ENCODE results near the gene SND1.

SND1 gene

DNA sequence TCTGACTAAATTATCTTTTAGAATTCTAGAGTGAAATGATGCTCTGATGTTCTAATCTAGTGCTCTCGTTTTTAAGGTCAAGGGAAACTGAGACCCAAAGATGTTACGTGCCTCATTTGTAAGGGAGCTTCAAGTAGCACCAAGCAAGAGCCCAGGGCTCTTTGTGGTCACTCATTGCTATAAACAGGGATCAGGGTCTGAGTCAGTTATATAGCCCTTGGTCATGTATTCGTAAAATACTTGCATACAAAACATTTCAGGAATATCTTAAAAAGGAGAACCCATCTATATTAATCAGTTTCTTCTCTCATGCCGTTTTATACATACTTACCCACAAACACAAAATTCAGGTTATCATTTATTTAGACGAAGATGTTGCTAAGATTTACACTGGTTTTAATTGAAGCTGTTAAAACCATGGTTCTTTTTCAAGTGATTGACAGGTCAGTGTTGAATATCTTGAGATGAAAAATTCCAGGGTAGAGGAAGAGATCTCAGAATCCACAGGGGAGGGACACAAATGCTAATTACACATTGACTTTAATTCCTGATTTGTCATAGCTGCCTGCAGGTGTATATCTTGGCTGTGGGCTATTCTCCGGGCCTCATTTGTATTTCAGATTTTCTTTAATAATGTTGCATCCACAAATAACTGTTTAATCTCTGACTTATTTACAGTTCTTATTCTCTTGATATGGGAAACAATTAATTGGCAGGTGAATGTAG, 188.4 kb downstream of the SND1 start:
- no peak for DNase-seq

DNA sequence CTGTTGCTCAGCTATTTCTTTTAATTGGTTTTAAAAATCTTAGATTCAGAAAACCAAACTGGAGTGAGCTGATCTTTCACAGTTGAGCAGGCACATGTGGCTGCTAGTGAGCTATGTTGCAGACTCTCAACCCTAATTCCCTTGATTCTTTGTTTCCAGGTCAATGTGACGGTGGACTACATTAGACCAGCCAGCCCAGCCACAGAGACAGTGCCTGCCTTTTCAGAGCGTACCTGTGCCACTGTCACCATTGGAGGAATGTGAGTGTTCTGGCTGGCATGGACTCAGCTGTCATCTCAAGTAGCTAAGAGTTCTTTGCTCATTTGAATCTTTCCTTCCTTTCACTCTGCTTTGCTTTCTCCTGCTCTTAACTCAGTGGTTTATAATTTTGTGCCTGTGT, 192.2 kb downstream of the SND1 start:
- DNase-seq: no peak

DNA sequence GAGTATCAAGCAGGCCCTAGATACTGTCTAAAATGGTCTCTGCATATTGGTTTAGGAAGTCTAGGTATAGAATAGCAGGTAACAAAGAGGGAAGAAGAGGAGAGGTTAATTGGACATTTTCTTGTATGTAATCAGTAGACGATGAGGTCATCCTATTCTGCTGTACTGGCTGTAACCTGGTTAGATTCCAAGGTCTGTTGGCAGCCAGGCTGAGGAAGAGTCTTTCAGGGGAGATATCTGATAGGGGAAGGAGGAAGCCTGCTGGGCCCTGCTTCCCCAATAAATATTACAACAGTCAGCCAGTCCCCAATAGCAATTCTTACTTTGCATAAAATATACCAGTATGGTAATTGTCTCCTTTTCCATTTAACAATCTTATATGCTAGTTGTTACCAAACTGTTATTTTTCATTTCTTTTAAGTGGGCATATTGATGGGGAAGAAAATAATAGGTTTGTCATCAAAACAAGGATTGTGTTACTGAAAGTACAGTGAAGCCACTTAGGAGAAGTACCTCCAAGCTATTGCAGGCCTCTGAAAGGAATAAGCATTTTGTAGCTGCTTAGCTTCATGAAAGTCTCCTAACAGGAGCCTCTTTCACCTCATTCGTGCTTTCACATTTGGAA, 192.8 kb downstream of the SND1 start:
- no peak for DNase-seq

DNA sequence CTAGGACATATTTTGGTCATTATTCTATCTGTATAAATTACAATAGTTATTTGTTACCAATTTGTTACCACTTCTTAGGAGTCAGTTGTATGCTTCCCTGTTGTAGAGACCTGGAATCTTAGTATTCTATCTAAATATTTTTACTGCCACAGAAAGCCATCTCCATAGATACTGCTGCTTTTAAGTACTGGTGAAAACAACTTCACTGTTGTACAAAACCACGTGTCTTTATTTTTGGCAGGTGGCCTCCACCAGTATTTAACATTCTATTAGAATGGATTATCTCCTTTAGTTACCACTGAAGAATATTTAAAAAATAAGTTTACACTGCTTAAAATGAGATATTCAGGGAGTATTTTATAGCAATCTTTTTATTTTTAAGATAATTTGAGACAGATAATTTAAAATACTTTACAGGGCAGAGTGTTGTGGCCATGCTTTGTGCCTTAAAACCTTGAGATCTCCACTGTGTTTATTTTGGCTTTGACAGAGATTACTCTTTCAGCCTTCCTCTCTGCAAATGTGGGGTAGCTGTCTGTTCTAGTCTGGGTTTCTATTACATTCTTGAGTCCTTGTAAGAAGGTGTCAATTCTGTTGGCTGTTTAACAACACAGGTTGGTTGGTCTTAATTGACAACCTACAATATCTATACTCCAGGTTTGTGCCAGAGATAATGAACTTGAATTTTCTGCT, 193.7 kb downstream of the SND1 start:
- no peak for DNase-seq

DNA sequence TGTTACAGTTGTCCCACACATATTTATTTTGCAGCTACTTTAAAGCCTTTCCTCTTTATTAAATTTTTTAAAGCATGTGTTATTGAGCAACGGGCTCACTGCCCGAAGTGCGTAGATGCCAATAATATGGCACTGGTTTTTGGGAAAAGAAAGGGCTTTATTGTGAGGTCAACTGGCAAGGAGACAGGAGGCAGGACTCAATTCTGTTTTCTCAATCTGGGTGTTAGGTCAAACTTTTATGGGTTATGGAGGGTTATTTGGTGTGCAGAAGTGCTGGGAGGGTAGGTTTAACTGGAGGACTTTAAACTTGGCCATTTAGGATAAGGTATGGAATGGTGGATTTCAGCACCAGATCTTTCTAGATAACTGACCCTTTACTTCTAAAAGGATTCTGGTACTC, 195.6 kb downstream of the SND1 start:
- DNase-seq: no peak

DNA sequence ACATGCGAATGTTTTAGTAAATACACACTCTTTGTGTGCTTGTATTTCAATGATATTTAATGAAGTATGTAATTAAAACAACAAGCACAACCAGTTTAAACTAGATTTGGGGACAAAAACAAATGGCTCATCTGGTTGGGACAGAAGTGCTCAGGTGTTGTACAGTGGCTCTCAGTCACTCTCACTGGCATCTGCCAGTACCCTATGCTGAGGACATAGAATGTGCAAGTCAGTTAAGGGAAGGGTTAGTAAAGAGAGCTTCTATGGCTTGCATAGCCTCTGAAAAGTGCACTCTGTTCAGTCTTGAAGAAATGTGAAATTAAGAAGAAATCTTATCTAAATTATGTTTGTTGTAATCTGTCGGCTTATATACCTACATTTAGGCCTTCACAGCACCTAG, 196.2 kb downstream of the SND1 start:
- DNase-seq: no peak

DNA sequence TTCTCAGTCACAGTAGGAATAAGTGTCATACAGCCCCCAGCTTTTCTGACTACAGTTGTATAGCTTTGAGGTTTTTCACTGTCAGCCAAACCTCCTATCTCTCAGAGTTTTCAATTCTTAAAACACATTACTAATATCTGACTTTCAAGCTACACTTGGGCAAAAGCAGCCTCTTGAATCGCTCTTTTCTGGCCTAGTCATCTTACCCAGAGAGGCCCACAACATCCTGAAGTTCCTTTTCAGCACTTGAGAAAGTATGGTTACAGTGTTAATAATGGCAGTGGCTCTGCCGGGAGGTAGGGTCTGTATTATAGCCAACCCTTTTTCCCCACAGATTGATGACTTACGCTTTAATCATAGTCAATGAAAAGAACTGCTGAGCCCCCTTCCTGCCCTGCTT, 198.2 kb downstream of the SND1 start:
- no peak for DNase-seq

DNA sequence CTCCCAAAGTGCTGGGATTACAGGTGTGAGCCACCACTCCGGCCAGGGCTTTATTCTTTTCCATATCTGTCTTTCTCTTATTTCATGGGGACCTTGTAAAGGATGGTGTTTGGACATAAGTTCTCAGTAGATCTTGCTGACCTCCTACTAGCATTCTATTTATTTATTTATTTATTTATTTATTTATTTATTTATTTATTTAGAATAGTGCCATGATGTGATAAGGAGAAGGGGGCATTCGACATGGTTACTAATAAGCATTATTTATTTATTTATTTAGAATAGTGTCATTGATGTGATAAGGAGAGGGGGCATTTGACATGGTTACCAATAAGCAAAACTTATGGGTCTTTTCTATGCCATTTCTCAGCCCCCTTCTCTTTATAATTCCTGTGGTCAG, 202.4 kb downstream of the SND1 start:
- no peak for DNase-seq

DNA sequence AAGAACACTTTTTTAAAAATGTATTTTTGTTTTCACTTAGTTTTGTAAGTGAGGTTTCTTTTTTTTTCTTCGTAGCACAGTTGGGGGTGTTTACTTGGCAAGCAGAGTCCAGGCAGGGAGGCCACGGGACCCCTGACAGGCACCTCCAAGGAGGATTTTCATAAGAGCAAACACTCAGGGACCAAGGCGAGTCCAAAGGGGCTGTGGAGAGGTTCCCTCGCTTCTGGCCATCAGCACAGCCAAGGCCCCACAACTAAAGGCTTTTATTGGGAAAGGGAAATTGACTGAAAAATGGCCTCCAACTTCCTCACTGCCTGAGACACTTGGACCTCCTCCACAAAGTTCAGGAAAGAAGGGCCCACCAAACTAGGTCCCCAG, 205.5 kb downstream of the SND1 start:
- DNase-seq: no peak

DNA sequence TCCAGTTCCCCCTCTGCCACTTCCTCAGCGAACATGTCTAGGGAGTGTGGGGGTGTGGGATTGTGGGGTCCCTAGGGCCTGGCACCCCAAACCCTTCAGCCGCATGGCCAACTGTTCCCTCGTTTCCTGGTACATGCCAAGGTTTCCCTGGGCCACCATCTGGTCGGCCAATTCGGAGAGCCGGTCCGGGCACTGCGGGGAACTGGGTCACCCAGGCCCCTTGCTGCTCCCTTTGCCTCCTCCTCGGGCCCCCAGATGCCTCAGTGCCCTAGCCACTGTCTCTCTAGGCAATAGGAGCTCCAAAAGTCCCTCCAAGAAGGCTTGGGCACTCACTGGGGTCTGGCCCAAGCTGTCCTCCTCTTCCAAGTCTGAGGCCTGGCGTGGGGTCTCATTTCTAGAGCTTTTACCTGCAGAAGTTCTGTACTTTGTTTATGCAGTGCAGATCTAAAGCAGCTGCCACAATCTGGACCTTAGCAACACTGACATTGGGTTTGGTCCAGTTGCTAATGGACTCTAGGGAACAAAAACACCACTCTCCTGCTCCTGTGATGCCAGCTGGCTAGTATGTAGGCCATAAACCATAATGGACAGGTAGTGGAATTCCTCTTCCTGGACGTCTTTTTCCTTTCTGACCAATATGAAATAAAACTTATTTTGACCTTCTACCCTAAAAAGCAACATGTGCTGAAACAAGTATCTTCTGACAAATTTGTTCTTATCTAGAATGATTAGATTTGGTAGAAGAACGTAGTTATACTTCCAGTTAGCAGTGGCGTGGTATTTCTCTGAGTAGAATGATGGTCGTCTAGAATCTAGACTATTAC, 206.3 kb downstream of the SND1 start:
- no peak for DNase-seq

DNA sequence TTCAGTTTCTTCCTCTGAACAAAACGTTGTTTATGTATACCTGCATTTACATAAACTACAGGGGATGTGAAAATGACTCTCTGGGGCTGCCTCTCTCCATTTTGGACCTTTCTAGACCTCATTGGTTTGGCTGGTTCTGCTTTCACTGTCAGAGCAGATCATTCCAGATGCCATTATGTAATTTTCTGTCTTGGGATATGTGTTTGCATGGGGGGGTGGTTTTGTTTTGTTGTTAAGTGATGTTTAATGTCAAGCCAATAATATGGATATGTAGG, 206.9 kb downstream of the SND1 start:
- no peak for DNase-seq

DNA sequence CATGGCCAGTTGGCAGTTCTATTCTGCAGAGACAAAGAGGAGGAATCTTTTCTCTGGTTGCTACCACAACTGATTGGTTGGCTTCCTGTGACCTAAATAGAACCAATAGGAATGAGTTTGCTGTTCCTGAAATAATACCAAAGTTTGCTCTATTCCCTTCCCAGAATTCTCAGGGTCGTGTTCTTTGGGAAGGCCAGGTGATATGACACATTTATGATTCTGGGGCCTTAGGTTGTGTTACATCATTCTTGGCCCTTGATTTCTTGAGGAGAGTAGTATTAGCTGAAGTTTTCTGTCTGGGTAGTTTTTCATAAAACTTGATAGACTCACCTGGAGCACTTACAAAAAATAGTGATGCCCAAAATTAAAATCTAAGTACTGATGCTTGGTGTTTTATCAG, 207.3 kb downstream of the SND1 start:
- no peak for DNase-seq

DNA sequence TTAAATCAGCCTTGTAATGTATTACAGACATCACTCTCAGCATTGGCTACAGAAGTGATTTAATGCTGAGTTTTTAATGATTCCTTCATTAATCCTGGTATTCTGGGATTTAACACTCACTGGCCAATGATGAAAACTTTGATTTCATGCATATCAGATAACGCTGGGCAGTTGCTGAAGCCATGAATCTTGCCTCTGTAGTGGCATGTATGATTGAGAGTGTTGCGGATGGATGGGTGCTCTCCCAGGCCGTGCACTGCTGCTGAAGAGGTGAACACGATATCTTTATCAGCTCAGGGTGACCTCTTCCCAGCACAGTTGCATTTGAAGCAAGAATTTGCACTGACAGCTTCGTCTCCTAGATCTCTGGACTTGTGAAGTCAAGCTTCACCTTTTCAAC, 210.5 kb downstream of the SND1 start:
- DNase-seq: no peak

DNA sequence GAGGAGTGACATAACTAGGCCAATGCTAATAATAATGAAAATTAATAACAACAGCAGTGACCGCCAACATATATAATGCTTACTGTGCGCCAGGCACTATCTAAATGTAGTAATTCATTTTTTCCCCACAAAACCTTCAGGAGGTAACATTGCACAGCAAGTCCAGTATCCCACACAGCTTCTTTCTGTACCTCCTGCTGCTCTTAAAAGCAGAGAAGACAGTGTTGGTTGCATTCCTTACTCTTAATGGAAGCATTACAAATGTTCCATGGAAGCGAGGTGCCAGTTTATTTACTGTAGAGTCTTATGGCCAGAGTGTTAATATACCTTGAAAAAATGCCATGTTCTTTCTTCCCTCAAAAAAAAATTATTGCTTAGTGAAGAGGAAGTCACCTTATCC, 211.1 kb downstream of the SND1 start:
- no peak for DNase-seq

DNA sequence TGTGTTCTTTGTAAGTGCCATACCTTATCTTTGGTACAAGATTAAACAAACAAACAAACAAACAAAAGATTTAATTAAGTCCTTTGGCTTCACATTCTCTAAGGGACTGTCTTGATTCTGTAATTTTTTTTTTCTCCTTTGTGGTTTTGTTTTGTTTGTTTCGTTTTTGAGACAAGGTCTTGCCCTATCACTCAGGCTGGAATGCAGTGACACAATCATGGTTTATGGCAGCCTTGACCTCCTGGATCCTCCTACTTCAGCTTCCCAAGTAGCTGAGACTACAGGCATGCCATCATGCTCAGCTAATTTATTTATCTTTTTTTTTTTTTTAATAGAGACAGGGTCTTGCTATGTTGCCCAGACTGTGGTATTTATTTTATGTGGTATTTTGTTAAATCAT, 213.5 kb downstream of the SND1 start:
- no peak for DNase-seq

DNA sequence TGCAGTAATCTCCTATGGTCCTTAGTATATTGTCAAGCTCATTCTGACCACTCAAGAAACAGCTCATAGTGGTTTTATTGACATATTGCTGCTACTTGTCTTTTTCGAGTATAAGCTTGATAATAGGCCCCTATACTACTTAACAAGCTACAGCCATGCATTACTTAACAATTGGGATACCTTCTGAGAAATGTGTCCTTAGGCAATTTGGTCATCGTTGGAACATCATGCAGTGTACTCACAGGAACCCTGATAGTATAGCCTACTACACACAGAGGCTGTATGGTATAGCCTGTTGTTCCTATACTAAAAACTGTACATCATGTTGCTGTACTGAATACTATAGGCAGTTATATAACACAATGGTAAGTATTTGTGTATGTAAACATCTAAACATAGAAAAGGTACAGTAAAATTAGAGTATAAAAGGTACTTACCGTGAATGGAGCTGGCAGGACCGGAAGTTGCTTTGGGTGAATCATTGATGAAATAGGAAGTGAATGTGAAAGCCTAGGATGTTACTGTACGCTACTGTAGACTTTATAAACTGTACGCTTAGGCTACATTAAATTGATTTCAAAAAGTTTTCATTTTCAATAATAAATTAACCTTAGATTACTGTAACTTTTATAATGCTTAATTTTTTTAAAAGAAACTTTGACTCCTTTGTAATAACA, 218.4 kb downstream of the SND1 start:
- DNase-seq: no peak

DNA sequence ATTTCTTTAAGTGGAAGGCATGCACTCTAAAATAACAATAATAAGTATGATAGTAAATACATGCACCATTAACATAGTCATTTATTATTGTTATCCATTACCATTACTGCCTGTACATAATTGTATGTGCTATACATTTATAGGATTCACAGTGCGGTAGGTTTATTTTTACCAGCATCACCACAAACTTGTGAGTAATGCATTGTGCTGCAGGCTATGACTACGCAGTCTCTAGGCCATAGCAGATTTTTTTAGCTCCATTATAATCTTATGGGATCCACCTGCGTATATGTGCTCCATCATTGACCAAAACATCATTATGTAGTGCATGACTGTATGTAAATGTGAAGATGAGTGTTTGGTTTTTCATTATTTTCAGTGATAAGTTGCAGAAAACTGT, 219.2 kb downstream of the SND1 start:
- DNase-seq: no peak

DNA sequence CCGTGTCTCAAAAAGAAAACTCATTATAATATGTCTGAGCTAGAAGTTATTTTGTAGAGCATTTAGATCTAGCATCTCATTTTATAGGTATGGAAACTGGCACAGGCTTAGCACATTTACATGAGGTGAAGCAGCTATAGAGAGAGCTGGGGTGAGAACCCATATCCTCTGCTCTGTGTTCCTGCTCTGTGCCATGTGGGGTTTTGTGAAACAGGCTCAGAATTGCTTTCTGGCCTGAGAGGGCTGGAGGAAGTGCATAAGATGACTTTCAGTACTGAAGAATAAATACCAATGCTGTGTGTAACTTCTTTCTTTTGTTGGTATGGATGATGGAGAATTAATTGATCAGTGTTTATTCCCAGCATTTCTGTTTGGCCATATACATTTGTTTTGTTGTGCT, 220.1 kb downstream of the SND1 start:
- no peak for DNase-seq

DNA sequence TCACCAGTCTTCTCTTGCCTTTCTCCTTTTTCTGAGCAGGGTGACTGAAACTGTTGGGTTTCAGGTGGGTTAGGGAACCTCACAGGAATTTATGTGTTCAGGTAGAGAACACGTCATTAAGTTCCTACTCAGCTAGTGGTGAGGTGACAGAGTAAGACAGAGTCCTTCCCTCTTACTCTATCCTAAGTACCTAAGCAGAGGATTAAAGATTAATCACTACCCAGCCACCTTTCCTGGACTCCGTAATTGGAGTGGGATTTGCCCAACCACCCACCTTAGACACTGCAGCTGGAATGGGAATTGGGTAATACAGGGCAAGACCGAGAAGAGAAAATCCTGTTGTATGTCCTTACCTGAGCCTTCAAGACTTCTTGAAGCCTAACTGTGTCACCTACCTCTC, 221.2 kb downstream of the SND1 start:
- no peak for DNase-seq

DNA sequence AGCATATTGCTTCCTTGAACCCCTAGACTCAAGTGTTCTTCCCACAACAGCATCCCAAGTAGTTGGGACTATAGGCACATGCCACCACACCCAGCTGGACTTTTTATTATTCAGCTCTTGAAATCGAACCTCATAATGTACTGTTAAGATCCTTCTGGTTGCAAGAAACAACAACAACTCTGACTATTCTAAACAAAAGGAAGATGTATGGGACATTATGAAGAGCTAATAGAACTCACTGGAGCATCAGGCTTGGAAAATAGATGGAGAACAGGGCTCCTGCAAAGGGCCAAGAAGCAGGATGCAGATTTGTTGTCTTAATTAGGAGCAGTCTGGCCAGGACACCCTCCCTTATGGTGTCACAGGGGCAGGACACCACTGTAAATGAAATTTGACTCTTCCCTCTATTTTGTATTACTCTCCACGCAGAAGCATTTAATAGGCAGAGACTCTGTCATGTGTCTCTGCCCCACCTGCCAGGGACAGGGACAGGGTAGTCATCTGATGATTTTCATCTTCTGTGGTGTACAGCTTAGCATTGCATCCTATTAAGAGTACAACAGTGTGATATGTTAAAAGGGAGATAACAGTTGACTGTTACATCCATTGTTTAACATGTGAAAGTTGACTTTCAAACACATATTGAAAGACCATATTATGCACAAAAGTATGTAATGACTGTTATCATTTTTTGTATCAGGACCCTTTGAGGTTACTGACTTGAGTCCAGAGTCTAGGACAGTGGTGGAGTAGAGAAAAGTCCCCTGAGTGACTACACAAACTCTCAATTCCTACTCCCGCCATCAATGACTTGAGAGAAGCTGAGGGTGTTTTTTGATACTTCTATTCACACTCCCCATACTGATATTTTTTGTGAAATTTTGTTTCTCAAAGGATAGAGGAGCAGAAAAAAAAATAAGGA, 222.0 kb downstream of the SND1 start:
- DNase-seq: no peak

DNA sequence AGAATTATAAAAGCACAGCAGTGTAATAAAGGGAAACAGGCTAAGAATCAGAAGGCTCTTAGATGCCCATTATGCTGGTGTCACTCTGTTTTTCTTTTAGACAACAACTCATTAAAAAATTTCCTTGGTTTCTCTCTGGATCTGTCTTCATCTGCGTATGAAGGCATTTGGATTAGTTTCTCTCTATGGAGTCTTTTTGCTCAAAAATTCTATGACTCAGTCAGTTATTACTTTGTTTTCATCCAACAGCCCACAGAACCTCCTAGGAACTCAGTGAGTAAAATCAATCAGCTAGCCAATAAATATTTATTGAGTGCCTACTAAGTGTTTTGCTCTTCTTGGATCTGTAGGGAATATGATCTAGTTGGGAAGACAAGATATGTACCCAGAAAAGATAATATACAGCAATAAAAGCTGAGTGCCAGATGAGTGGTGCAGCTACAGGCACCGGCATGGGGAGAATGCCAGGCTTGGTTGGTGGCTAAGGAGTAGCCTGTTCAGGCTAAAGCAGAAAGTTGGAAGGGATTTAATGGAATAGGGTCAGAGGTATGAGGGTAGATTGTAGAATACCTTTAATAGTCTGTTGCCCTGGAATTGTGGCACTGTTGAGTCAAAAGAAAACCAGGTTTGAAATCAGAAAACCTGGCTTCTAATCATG, 223.1 kb downstream of the SND1 start:
- no peak for DNase-seq

DNA sequence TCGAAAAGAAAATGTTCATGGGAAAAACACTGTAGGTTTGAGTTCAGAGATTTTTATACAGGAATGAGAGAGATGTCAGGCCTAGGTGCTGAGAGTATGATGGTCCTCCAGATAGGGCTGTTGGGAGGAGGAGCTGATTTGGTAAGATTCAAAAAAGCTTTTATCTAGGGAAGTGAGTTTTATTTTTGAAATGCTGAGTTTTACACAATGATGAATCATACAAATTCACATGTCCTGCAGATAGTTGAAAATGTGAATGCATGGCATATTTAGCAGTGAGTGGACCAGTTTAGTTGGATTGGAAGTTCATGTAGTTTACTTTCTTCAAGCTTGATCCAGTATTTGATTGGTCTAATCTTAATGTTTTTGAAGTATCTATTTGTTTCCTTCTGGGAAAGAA, 224.4 kb downstream of the SND1 start:
- DNase-seq: no peak
